Progenitor cell of endocrine pancreas (in vitro differentiated cells): ENCODE results near the gene TGFB2. TPM values are rescaled to one million over a fixed set of nuclear protein-coding genes. Genes with fewer than 3 reads are reported as not detected.

Experiments
- DNase-seq: peaks from one replicate; pipeline ENCODE4 v3.0.0; 2021; ENCODE audit warnings: low spot score; ENCODE audit not compliant: unreplicated experiment
- H3K27ac Mint-ChIP-seq: 2 replicates; pipeline ENCODE4 v1.8.0; 2021; ENCODE audit warnings: mild to moderate bottlenecking, moderate library complexity, mixed read lengths
- H3K27me3 Mint-ChIP-seq: 2 replicates; pipeline ENCODE4 v1.8.0; 2021; ENCODE audit warnings: mixed read lengths
- H3K36me3 Mint-ChIP-seq: 2 replicates; pipeline ENCODE4 v1.8.0; 2022; ENCODE audit warnings: mixed read lengths; ENCODE audit not compliant: insufficient read depth
- H3K4me1 Mint-ChIP-seq: 2 replicates; pipeline ENCODE4 v1.8.0; 2021; ENCODE audit warnings: low read depth, mixed read lengths
- H3K4me3 Mint-ChIP-seq: 2 replicates; pipeline ENCODE4 v1.8.0; 2021; ENCODE audit warnings: low read depth, mild to moderate bottlenecking, moderate library complexity, mixed read lengths
- H3K9me3 Mint-ChIP-seq: 2 replicates; pipeline ENCODE4 v1.8.0; 2021; ENCODE audit warnings: low read depth, mixed read lengths
- CTCF ChIP-seq: fragments of 200-600 bp; sonication (generic); IDR thresholded peaks from one replicate; pipeline ENCODE4 v1.5.0; 2021; ENCODE audit warnings: antibody characterized with exemption, mild to moderate bottlenecking; ENCODE audit not compliant: unreplicated experiment
- total RNA-seq: library from RNA; stranded (reverse); gene quantifications from 2 replicates; pipeline ENCODE4 v1.2.1, GENCODE V29; 2021

TGFB2 gene
- total RNA-seq, 1 donor from 2014 or later: 26.4 TPM

GRCh38 chr1:218459878-218460711, 115.0 kb downstream of the TGFB2 start:
- Mint-ChIP-seq H3K27ac (no peak overlapping the region), H3K36me3 (no peaks in the 10 kb centered on the region), H3K4me1 (peaks cover 10% of the 10 kb centered on the region), H3K27me3 (no peaks in the 10 kb centered on the region), H3K9me3 (peaks cover 4% of the 10 kb centered on the region), H3K4me3 (no peak overlapping the region)
- DNase-seq: no peak
- no peak for TF ChIP-seq CTCF

- H3K27ac Mint-ChIP-seq: no peak overlapping the region
- H3K4me3 Mint-ChIP-seq: no peak overlapping the region
- no peak for DNase-seq
- no peak for TF ChIP-seq CTCF
- peaks cover 10% of the 10 kb centered on the region for H3K4me1 Mint-ChIP-seq
- peaks cover 4% of the 10 kb centered on the region for H3K9me3 Mint-ChIP-seq
- H3K27me3 Mint-ChIP-seq: no peaks in the 10 kb centered on the region
- no peaks in the 10 kb centered on the region for H3K36me3 Mint-ChIP-seq
Measured at GRCh38 chr1:218461351-218461750, 116.2 kb downstream of the TGFB2 start.

- no peak for TF ChIP-seq CTCF
- Mint-ChIP-seq H3K36me3 (no peaks in the 10 kb centered on the region), H3K9me3 (peaks cover 4% of the 10 kb centered on the region), H3K4me3 (no peak overlapping the region), H3K27me3 (no peaks in the 10 kb centered on the region), H3K4me1 (peaks cover 10% of the 10 kb centered on the region), H3K27ac (no peak overlapping the region)
- DNase-seq: no peak
Measured at GRCh38 chr1:218462116-218462515, 117.0 kb downstream of the TGFB2 start.

GRCh38 chr1:218462587-218462986, 117.5 kb downstream of the TGFB2 start:
- no peak for TF ChIP-seq CTCF
- H3K27me3 Mint-ChIP-seq: no peaks in the 10 kb centered on the region
- H3K36me3 Mint-ChIP-seq: no peaks in the 10 kb centered on the region
- no peak overlapping the region for H3K4me3 Mint-ChIP-seq
- H3K27ac Mint-ChIP-seq: no peak overlapping the region
- DNase-seq: no peak
- H3K9me3 Mint-ChIP-seq: peaks cover 1% of the 10 kb centered on the region
- H3K4me1 Mint-ChIP-seq: peaks cover 10% of the 10 kb centered on the region

GRCh38 chr1:218463194-218464156, 118.3 kb downstream of the TGFB2 start:
- no peak overlapping the region for H3K27ac Mint-ChIP-seq
- H3K9me3 Mint-ChIP-seq: no peaks in the 10 kb centered on the region
- no peak for DNase-seq
- no peak overlapping the region for H3K4me3 Mint-ChIP-seq
- H3K27me3 Mint-ChIP-seq: no peaks in the 10 kb centered on the region
- peaks cover 10% of the 10 kb centered on the region for H3K4me1 Mint-ChIP-seq
- H3K36me3 Mint-ChIP-seq: no peaks in the 10 kb centered on the region
- no peak for TF ChIP-seq CTCF
